GM23338 (cell line): Measurements from ENCODE around the gene FEM1A. TPM values are rescaled to one million over a fixed set of nuclear protein-coding genes. Genes with fewer than 3 reads are reported as not detected.
A peak's percentile ranks its signal among the peaks of the same experiment; 100 is the strongest.

Source experiments
- ATAC-seq: fragments of 200-7000 bp; cut with Tn5 transposase; 3 replicates; pipeline ENCODE4 v1.9.1; 2020
- DNase-seq: peaks from one replicate; pipeline ENCODE4 v3.0.0-alpha.2; 2015; ENCODE audit warnings: low spot score
- H2AFZ ChIP-seq: fragments of 200-600 bp; sonication (generic); 2 replicates; pipeline ENCODE4 v1.8.0; 2016; ENCODE audit warnings: antibody characterized with exemption, mild to moderate bottlenecking, moderate library complexity
- H3F3A ChIP-seq: fragments of 200-600 bp; sonication (generic); replicated peaks from 2 replicates; pipeline ENCODE4 v1.8.0; 2017; ENCODE audit warnings: antibody characterized with exemption, mixed run types, low read depth
- H3K27ac ChIP-seq: fragments of 200-600 bp; sonication (generic); 2 replicates; pipeline ENCODE4 v1.6.1; 2016; ENCODE audit warnings: low read depth
- H3K27me3 ChIP-seq: fragments of 200-600 bp; sonication (generic); 2 replicates; pipeline ENCODE4 v1.8.0; 2016; ENCODE audit warnings: mild to moderate bottlenecking, mixed run types, moderate library complexity; ENCODE audit not compliant: insufficient read depth
- H3K36me3 ChIP-seq: fragments of 200-600 bp; sonication (generic); 2 replicates; pipeline ENCODE4 v1.8.0; 2016; ENCODE audit warnings: mild to moderate bottlenecking; ENCODE audit not compliant: insufficient read depth
- H3K4me1 ChIP-seq: fragments of 200-600 bp; sonication (generic); 2 replicates; pipeline ENCODE4 v1.8.0; 2016; ENCODE audit warnings: mild to moderate bottlenecking, moderate library complexity; ENCODE audit not compliant: insufficient read depth
- H3K4me2 ChIP-seq: fragments of 200-600 bp; sonication (generic); 2 replicates; pipeline ENCODE4 v1.7.1; 2017; ENCODE audit warnings: mixed run types
- H3K4me3 ChIP-seq: fragments of 200-600 bp; sonication (generic); 2 replicates; pipeline ENCODE4 v1.6.1; 2016; ENCODE audit warnings: mixed run types
- H3K79me2 ChIP-seq: fragments of 200-600 bp; sonication (generic); replicated peaks from 2 replicates; pipeline ENCODE4 v1.8.0; 2017; ENCODE audit warnings: mild to moderate bottlenecking; ENCODE audit not compliant: insufficient read depth
- H3K9me2 ChIP-seq: fragments of 200-600 bp; sonication (generic); 2 replicates; pipeline ENCODE4 v1.8.0; 2017; ENCODE audit not compliant: insufficient read depth
- H4K20me1 ChIP-seq: fragments of 200-600 bp; sonication (generic); replicated peaks from 2 replicates; pipeline ENCODE4 v1.8.0; 2017; ENCODE audit warnings: mild to moderate bottlenecking; ENCODE audit not compliant: insufficient read depth
- H3K27ac Mint-ChIP-seq: 2 replicates; pipeline ENCODE4 v1.8.0; 2020; ENCODE audit warnings: inconsistent platforms, mild to moderate bottlenecking, moderate library complexity, mixed read lengths
- H3K27me3 Mint-ChIP-seq: 3 replicates; pipeline ENCODE4 v1.8.0; 2022; ENCODE audit warnings: low read depth, mild to moderate bottlenecking, moderate library complexity, mixed read lengths, inconsistent platforms; ENCODE audit not compliant: insufficient read depth, poor library complexity
- H3K36me3 Mint-ChIP-seq: 3 replicates; pipeline ENCODE4 v1.8.0; 2021; ENCODE audit warnings: low read depth, mild to moderate bottlenecking, inconsistent platforms, moderate library complexity, mixed read lengths
- H3K4me1 Mint-ChIP-seq: 3 replicates; pipeline ENCODE4 v1.8.0; 2020; ENCODE audit warnings: mild to moderate bottlenecking, inconsistent platforms, mixed read lengths
- H3K4me3 Mint-ChIP-seq: 3 replicates; pipeline ENCODE4 v1.8.0; 2021; ENCODE audit warnings: moderate library complexity, mild to moderate bottlenecking, inconsistent platforms, mixed read lengths
- H3K9me3 Mint-ChIP-seq: 3 replicates; pipeline ENCODE4 v1.8.0; 2020; ENCODE audit warnings: moderate library complexity, mild to moderate bottlenecking, inconsistent platforms, mixed read lengths
- CREB1 ChIP-seq: fragments of 250-450 bp; sonication (Bioruptor Pico); IDR thresholded peaks from 2 replicates; pipeline ENCODE4 v1.5.0; 2020; ENCODE audit warnings: low read depth, mild to moderate bottlenecking, moderate library complexity
- EZH2 ChIP-seq: fragments of 200-600 bp; sonication (generic); IDR thresholded peaks from one replicate; pipeline ENCODE4 v1.8.0; 2017; ENCODE audit warnings: antibody characterized with exemption, mild to moderate bottlenecking, low read depth; ENCODE audit not compliant: unreplicated experiment
- EZH2phosphoT487 ChIP-seq: fragments of 200-600 bp; sonication (generic); IDR thresholded peaks from one replicate; pipeline ENCODE4 v1.8.1; 2018; ENCODE audit warnings: antibody characterized with exemption; ENCODE audit not compliant: unreplicated experiment
- JUNB ChIP-seq: IDR thresholded peaks from one replicate; pipeline ENCODE4 v1.6.1; 2016; ENCODE audit warnings: antibody characterized with exemption; ENCODE audit not compliant: unreplicated experiment
- NANOG ChIP-seq: IDR thresholded peaks from 2 replicates; pipeline ENCODE4 v1.6.1; 2016; ENCODE audit warnings: antibody characterized with exemption, borderline replicate concordance
- POLR2AphosphoS5 ChIP-seq: IDR thresholded peaks from 2 replicates; pipeline ENCODE4 v1.6.1; 2016; ENCODE audit warnings: antibody characterized with exemption, low read depth
- REST ChIP-seq: IDR thresholded peaks from one replicate; pipeline ENCODE4 v1.6.1; 2018; ENCODE audit warnings: antibody characterized with exemption; ENCODE audit not compliant: unreplicated experiment
- STAT1 ChIP-seq: IDR thresholded peaks from one replicate; pipeline ENCODE4 v1.6.1; 2016; ENCODE audit warnings: antibody characterized with exemption; ENCODE audit not compliant: unreplicated experiment
- ZNF114 ChIP-seq: fragments of 250-450 bp; sonication (Bioruptor Pico); IDR thresholded peaks from 2 replicates; pipeline ENCODE4 v1.5.0; 2020; ENCODE audit warnings: mild to moderate bottlenecking, moderate library complexity
- ZNF331 ChIP-seq: fragments of 250-450 bp; sonication (Bioruptor Pico); IDR thresholded peaks from 2 replicates; pipeline ENCODE4 v1.5.0; 2020; ENCODE audit warnings: low read depth, mild to moderate bottlenecking, moderate library complexity
- polyA plus RNA-seq: library from polyadenylated mRNA; unstranded; fragments of >200 nt; fragmentation: Nextera tagmentation; extraction: Ambion mirVana; gene quantifications from 2 replicates; pipeline ENCODE4 v1.2.1, GENCODE V29; 2016
- total RNA-seq: library from RNA; depleted of rRNA; stranded (reverse); fragments of >200 nt; shearing (Covaris generic); gene quantifications from 2 replicates; pipeline ENCODE4 v1.2.3, GENCODE V29; 2014
- TF ChIP-seq, protein P1 (sequence below): fragments of 250-450 bp; sonication (Bioruptor Pico); IDR thresholded peaks from 2 replicates; pipeline ENCODE4 v1.5.0; 2020; ENCODE audit warnings: mild to moderate bottlenecking, moderate library complexity
- TF ChIP-seq, protein P2 (sequence below), 2 experiments: fragments of 200-600 bp in 1 of 2; sonication (generic) in 1 of 2; conservative IDR thresholded peaks; 2 replicates each; pipeline versions ENCODE4 v1.5.1 to v1.6.1; 2016 to 2017; ENCODE audit warnings: antibody characterized with exemption in 2 of 2, low read depth in 2 of 2, mild to moderate bottlenecking in 2 of 2, moderate library complexity in 1 of 2
- TF ChIP-seq, protein P3 (sequence below): IDR thresholded peaks from 2 replicates; pipeline ENCODE4 v1.6.1; 2016; ENCODE audit warnings: antibody characterized with exemption

Gene FEM1A
- total and polyA plus RNA-seq, 2 experiments from 2014 or later = 0.87 to 16.5 TPM

DNA sequence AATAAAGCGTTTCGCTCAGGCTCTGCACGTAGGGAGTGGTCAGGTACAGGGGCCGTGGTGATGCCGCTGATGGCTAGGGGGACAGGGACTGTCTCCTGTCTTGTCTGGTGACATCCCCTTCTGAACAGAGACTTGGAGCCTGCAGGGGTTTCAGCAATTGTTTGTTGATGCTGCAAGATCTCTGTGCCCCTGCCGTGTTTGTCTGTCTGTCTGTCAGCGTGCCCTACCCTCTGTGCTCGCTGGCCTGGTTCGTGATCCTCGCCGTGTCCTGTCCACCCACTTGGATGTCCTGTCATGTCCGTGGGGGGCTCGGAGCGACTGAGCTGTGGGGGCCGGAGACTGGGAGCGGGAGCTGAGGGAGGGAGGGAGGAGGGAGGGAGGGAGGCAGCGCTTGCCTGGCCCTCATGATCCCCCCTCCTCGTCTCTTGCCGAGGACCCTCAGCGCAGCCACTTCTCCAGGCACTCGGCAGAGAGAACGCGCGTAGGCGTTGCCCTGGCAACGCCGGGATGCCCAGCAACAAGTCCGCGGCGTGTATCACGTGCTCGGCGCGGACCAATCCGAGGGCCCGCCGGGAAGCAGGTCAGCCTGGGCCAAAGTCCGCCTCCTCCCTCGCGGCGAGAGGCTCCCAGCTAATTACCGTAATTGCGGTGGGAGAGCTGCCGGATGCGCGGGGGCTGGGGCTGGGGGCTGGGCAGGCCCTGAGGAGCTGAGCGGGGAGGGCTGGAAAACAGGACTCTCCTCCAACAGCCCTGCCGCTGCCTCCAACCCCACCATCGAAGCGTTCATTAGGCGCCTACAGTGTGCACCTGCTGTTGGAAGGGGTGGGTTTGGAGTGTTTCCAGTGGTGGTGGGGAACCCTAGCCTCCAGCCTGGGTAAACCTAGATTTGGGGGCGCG, 31.9 kb upstream of the FEM1A start:
- Histone ChIP-seq H3K4me3 (peak overlapping the region; percentile 66), H3K27me3 (peaks cover 16% of the 10 kb centered on the region), H4K20me1 (no peaks in the 10 kb centered on the region), H3K9me2 (no peaks in the 10 kb centered on the region), H3K79me2 (no peaks in the 10 kb centered on the region), H3K36me3 (no peaks in the 10 kb centered on the region), H3K4me2 (peak overlapping the region; percentile 86), H3F3A (no peaks in the 10 kb centered on the region), H2AFZ (peak overlapping the region; percentile 98), H3K27ac (no peak overlapping the region), H3K4me1 (peaks cover 4% of the 10 kb centered on the region; the same call in 1 of the 2 replicates)
- peaks cover 6% of the 10 kb centered on the region; the same call in 2 of the 3 replicates for H3K4me1 Mint-ChIP-seq
- peak; percentile 97 for DNase-seq
- no peak overlapping the region for H3K27ac Mint-ChIP-seq
- H3K36me3 Mint-ChIP-seq = no peaks in the 10 kb centered on the region
- H3K4me3 Mint-ChIP-seq = peak overlapping the region; percentile 64
- TF ChIP-seq ZNF114 (CRISPR knock-in tag) (no peak), POLR2AphosphoS5 (no peak), ZNF331 (no peak), STAT1 (no peak), REST (no peak), CREB1 (CRISPR knock-in tag) (no peak), NANOG (no peak), EZH2 (no peak), EZH2phosphoT487 (no peak), JUNB (no peak)
- TF ChIP-seq, protein P1, sequence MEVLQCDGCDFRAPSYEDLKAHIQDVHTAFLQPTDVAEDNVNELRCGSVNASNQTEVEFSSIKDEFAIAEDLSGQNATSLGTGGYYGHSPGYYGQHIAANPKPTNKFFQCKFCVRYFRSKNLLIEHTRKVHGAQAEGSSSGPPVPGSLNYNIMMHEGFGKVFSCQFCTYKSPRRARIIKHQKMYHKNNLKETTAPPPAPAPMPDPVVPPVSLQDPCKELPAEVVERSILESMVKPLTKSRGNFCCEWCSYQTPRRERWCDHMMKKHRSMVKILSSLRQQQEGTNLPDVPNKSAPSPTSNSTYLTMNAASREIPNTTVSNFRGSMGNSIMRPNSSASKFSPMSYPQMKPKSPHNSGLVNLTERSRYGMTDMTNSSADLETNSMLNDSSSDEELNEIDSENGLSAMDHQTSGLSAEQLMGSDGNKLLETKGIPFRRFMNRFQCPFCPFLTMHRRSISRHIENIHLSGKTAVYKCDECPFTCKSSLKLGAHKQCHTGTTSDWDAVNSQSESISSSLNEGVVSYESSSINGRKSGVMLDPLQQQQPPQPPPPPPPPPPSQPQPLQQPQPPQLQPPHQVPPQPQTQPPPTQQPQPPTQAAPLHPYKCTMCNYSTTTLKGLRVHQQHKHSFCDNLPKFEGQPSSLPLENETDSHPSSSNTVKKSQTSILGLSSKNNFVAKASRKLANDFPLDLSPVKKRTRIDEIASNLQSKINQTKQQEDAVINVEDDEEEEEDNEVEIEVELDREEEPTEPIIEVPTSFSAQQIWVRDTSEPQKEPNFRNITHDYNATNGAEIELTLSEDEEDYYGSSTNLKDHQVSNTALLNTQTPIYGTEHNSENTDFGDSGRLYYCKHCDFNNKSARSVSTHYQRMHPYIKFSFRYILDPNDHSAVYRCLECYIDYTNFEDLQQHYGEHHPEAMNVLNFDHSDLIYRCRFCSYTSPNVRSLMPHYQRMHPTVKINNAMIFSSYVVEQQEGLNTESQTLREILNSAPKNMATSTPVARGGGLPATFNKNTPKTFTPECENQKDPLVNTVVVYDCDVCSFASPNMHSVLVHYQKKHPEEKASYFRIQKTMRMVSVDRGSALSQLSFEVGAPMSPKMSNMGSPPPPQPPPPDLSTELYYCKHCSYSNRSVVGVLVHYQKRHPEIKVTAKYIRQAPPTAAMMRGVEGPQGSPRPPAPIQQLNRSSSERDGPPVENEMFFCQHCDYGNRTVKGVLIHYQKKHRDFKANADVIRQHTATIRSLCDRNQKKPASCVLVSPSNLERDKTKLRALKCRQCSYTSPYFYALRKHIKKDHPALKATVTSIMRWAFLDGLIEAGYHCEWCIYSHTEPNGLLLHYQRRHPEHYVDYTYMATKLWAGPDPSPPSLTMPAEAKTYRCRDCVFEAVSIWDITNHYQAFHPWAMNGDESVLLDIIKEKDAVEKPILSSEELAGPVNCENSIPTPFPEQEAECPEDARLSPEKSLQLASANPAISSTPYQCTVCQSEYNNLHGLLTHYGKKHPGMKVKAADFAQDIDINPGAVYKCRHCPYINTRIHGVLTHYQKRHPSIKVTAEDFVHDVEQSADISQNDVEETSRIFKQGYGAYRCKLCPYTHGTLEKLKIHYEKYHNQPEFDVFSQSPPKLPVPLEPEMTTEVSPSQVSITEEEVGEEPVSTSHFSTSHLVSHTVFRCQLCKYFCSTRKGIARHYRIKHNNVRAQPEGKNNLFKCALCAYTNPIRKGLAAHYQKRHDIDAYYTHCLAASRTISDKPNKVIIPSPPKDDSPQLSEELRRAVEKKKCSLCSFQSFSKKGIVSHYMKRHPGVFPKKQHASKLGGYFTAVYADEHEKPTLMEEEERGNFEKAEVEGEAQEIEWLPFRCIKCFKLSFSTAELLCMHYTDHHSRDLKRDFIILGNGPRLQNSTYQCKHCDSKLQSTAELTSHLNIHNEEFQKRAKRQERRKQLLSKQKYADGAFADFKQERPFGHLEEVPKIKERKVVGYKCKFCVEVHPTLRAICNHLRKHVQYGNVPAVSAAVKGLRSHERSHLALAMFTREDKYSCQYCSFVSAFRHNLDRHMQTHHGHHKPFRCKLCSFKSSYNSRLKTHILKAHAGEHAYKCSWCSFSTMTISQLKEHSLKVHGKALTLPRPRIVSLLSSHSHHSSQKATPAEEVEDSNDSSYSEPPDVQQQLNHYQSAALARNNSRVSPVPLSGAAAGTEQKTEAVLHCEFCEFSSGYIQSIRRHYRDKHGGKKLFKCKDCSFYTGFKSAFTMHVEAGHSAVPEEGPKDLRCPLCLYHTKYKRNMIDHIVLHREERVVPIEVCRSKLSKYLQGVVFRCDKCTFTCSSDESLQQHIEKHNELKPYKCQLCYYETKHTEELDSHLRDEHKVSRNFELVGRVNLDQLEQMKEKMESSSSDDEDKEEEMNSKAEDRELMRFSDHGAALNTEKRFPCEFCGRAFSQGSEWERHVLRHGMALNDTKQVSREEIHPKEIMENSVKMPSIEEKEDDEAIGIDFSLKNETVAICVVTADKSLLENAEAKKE (CRISPR knock-in tag) = no peak
- TF ChIP-seq, protein P2, sequence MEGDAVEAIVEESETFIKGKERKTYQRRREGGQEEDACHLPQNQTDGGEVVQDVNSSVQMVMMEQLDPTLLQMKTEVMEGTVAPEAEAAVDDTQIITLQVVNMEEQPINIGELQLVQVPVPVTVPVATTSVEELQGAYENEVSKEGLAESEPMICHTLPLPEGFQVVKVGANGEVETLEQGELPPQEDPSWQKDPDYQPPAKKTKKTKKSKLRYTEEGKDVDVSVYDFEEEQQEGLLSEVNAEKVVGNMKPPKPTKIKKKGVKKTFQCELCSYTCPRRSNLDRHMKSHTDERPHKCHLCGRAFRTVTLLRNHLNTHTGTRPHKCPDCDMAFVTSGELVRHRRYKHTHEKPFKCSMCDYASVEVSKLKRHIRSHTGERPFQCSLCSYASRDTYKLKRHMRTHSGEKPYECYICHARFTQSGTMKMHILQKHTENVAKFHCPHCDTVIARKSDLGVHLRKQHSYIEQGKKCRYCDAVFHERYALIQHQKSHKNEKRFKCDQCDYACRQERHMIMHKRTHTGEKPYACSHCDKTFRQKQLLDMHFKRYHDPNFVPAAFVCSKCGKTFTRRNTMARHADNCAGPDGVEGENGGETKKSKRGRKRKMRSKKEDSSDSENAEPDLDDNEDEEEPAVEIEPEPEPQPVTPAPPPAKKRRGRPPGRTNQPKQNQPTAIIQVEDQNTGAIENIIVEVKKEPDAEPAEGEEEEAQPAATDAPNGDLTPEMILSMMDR (conservative IDR thresholded peaks at IDR 0.05; ENCODE audit: low read depth in 2 of 2) = no peak
- TF ChIP-seq, protein P3, sequence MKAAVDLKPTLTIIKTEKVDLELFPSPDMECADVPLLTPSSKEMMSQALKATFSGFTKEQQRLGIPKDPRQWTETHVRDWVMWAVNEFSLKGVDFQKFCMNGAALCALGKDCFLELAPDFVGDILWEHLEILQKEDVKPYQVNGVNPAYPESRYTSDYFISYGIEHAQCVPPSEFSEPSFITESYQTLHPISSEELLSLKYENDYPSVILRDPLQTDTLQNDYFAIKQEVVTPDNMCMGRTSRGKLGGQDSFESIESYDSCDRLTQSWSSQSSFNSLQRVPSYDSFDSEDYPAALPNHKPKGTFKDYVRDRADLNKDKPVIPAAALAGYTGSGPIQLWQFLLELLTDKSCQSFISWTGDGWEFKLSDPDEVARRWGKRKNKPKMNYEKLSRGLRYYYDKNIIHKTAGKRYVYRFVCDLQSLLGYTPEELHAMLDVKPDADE = no peak
- H3K9me3 Mint-ChIP-seq = no peaks in the 10 kb centered on the region
- peaks cover 14% of the 10 kb centered on the region for H3K27me3 Mint-ChIP-seq
- ATAC-seq = peak; percentile 97
